DOHH2 (cell line): Measurements from ENCODE around the gene SLC9A1.

ENCODE experiments used
- H3F3A ChIP-seq: fragments of 200-600 bp; sonication (generic), shearing (Covaris generic); 2 replicates; pipeline ENCODE4 v1.6.0; 2016; ENCODE audit warnings: antibody characterized with exemption, mild to moderate bottlenecking; ENCODE audit not compliant: control insufficient read depth, insufficient read depth
- H3K27ac ChIP-seq: fragments of 200-600 bp; sonication (generic); 2 replicates; pipeline ENCODE4 v1.5.1; 2014; ENCODE audit warnings: low read depth, mild to moderate bottlenecking, low read length, moderate library complexity
- H3K27me3 ChIP-seq: fragments of 200-600 bp; sonication (generic); 2 replicates; pipeline ENCODE4 v1.6.1; 2014; ENCODE audit warnings: mild to moderate bottlenecking, low read length, mixed read lengths; ENCODE audit not compliant: control insufficient read depth
- H3K36me3 ChIP-seq: fragments of 200-600 bp; sonication (generic); 2 replicates; pipeline ENCODE4 v1.6.1; 2014; ENCODE audit warnings: mild to moderate bottlenecking, low read length, moderate library complexity, mixed read lengths; ENCODE audit not compliant: control insufficient read depth
- H3K4me1 ChIP-seq: fragments of 200-600 bp; sonication (generic); 2 replicates; pipeline ENCODE4 v1.6.1; 2014; ENCODE audit warnings: mild to moderate bottlenecking, low read length, mixed read lengths; ENCODE audit not compliant: control insufficient read depth
- H3K4me2 ChIP-seq: fragments of 200-600 bp; sonication (generic); 2 replicates; pipeline ENCODE4 v1.6.0; 2014; ENCODE audit warnings: mild to moderate bottlenecking, low read length, moderate library complexity
- H3K4me3 ChIP-seq: fragments of 200-600 bp; sonication (generic); 2 replicates; pipeline ENCODE4 v1.5.1; 2014; ENCODE audit warnings: mild to moderate bottlenecking, low read length, mixed read lengths
- H3K79me2 ChIP-seq: fragments of 200-600 bp; sonication (generic); 2 replicates; pipeline ENCODE4 v1.6.1; 2014; ENCODE audit warnings: mild to moderate bottlenecking, low read length, mixed read lengths; ENCODE audit not compliant: control insufficient read depth
- H3K9me2 ChIP-seq: fragments of 200-600 bp; sonication (generic); replicated peaks from 2 replicates; pipeline ENCODE4 v1.6.1; 2014; ENCODE audit warnings: mild to moderate bottlenecking, low read length, mixed read lengths; ENCODE audit not compliant: control insufficient read depth
- H3K9me3 ChIP-seq: fragments of 200-600 bp; sonication (generic); 2 replicates; pipeline ENCODE4 v1.6.1; 2014; ENCODE audit warnings: antibody characterized with exemption, low read length, mixed read lengths; ENCODE audit not compliant: control insufficient read depth, insufficient read depth
- H4K20me1 ChIP-seq: fragments of 200-600 bp; sonication (generic); 2 replicates; pipeline ENCODE4 v1.6.0; 2014; ENCODE audit warnings: low read depth, mild to moderate bottlenecking, antibody characterized with exemption, low read length, moderate library complexity; ENCODE audit not compliant: control insufficient read depth, insufficient read depth
- CTCF ChIP-seq: fragments of 200-600 bp; sonication (generic); IDR thresholded peaks from one replicate; pipeline ENCODE4 v1.5.1; 2014; ENCODE audit warnings: antibody characterized with exemption, mild to moderate bottlenecking, low read depth, low read length; ENCODE audit not compliant: poor library complexity, severe bottlenecking
- EZH2phosphoT487 ChIP-seq: fragments of 200-600 bp; sonication (generic); IDR thresholded peaks from 2 replicates; pipeline ENCODE4 v1.6.1; 2017; ENCODE audit warnings: borderline replicate concordance, mild to moderate bottlenecking, antibody characterized with exemption, low read length, moderate library complexity, mixed read lengths

SLC9A1 gene

GRCh38 chr1:27049100-27049499 is 105.8 kb downstream of the SLC9A1 start:
- H3K9me2 ChIP-seq, result no peaks in the 10 kb centered on the region
- no peak overlapping the region for H3K4me2 ChIP-seq
- H3K27ac ChIP-seq, result no peak overlapping the region
- H3K4me1 ChIP-seq, result peaks cover 16% of the 10 kb centered on the region
- peaks cover 10% of the 10 kb centered on the region for H3K27me3 ChIP-seq
- no peaks in the 10 kb centered on the region for H4K20me1 ChIP-seq
- H3K79me2 ChIP-seq, result no peaks in the 10 kb centered on the region
- H3K4me3 ChIP-seq, result no peak overlapping the region
- H3K36me3 ChIP-seq, result no peaks in the 10 kb centered on the region
- TF ChIP-seq EZH2phosphoT487 (no peak), CTCF (no peak)
- H3F3A ChIP-seq, result no peaks in the 10 kb centered on the region
- H3K9me3 ChIP-seq, result no peaks in the 10 kb centered on the region
